GM23248 (cell line): Measurements from ENCODE around the gene MOK. TPM values are rescaled to one million over a fixed set of nuclear protein-coding genes. Genes with fewer than 3 reads are reported as not detected.

Experiments
- DNase-seq: peaks from one replicate; pipeline ENCODE4 v3.0.0-alpha.2; 2015
- H2AFZ ChIP-seq: fragments of 200-600 bp; sonication (generic); 2 replicates; pipeline ENCODE4 v1.6.1; 2016; ENCODE audit warnings: antibody characterized with exemption
- H3F3A ChIP-seq: fragments of 200-600 bp; sonication (generic); 2 replicates; pipeline ENCODE4 v1.6.1; 2016; ENCODE audit warnings: mild to moderate bottlenecking, antibody characterized with exemption, mixed run types; ENCODE audit not compliant: insufficient read depth
- H3K27ac ChIP-seq: fragments of 200-600 bp; sonication (generic); 2 replicates; pipeline ENCODE4 v1.5.1; 2016; ENCODE audit warnings: mild to moderate bottlenecking
- H3K27me3 ChIP-seq: fragments of 200-600 bp; sonication (generic); replicated peaks from 2 replicates; pipeline ENCODE4 v1.6.1; 2016; ENCODE audit warnings: mild to moderate bottlenecking; ENCODE audit not compliant: insufficient read depth
- H3K36me3 ChIP-seq: fragments of 200-600 bp; sonication (generic); 2 replicates; pipeline ENCODE4 v1.6.1; 2016; ENCODE audit warnings: low read depth, mild to moderate bottlenecking
- H3K4me1 ChIP-seq: fragments of 200-600 bp; sonication (generic); 2 replicates; pipeline ENCODE4 v1.6.1; 2016; ENCODE audit warnings: mild to moderate bottlenecking; ENCODE audit not compliant: insufficient read depth
- H3K4me2 ChIP-seq: fragments of 200-600 bp; sonication (generic); one replicate; pipeline ENCODE4 v1.6.1; 2016; ENCODE audit warnings: mild to moderate bottlenecking; ENCODE audit not compliant: unreplicated experiment
- H3K4me3 ChIP-seq: fragments of 200-600 bp; sonication (generic); 2 replicates; pipeline ENCODE4 v1.5.1; 2016; ENCODE audit warnings: mild to moderate bottlenecking
- H3K79me2 ChIP-seq: fragments of 200-600 bp; sonication (generic); 2 replicates; pipeline ENCODE4 v1.6.1; 2016; ENCODE audit warnings: mild to moderate bottlenecking; ENCODE audit not compliant: insufficient read depth
- H3K9ac ChIP-seq: fragments of 200-600 bp; sonication (generic); 2 replicates; pipeline ENCODE4 v1.6.1; 2016; ENCODE audit warnings: mild to moderate bottlenecking
- H3K9me2 ChIP-seq: fragments of 200-600 bp; sonication (generic); 2 replicates; pipeline ENCODE4 v1.6.1; 2016; ENCODE audit warnings: mixed run types, mild to moderate bottlenecking, moderate library complexity; ENCODE audit not compliant: insufficient read depth
- H3K9me3 ChIP-seq: fragments of 200-600 bp; sonication (generic); one replicate; pipeline ENCODE4 v1.6.1; 2017; ENCODE audit warnings: low read depth
- H4K20me1 ChIP-seq: fragments of 200-600 bp; sonication (generic); 2 replicates; pipeline ENCODE4 v1.6.0; 2016; ENCODE audit not compliant: insufficient read depth
- EZH2 ChIP-seq: fragments of 200-600 bp; sonication (generic); IDR thresholded peaks from 2 replicates; pipeline ENCODE4 v1.6.1; 2018; ENCODE audit warnings: antibody characterized with exemption, mild to moderate bottlenecking; ENCODE audit not compliant: insufficient read depth, poor library complexity, severe bottlenecking
- EZH2phosphoT487 ChIP-seq: fragments of 200-600 bp; sonication (generic); IDR thresholded peaks from 2 replicates; pipeline ENCODE4 v1.6.1; 2018; ENCODE audit warnings: antibody characterized with exemption, moderate library complexity, mild to moderate bottlenecking, low read depth; ENCODE audit not compliant: insufficient read depth
- WGBS, 2 experiments: methylation state at CpG; one replicate each; pipeline ENCODE4 v1.1.6; 2015 to 2017; ENCODE audit warnings: low lambda C conversion rate in 2 of 2, low coverage in 1 of 2; ENCODE audit errors: missing lambda C conversion rate in 2 of 2; 5-methylcytosine and 5-hydroxymethylcytosine counted together
- in situ Hi-C: fragments of 300-500 bp; cut with MboI; formaldehyde crosslinking; loops from 2 replicates; pipeline ENCODE4 v1.15.0; 2020
- polyA plus RNA-seq: library from polyadenylated mRNA; unstranded; fragments of >200 nt; fragmentation: Nextera tagmentation; extraction: Ambion mirVana; gene quantifications from 2 replicates; pipeline ENCODE4 v1.2.1, GENCODE V29; 2016
- total RNA-seq: library from RNA; depleted of rRNA; stranded (reverse); fragments of >200 nt; shearing (Covaris generic); gene quantifications from 2 replicates; pipeline ENCODE4 v1.2.3, GENCODE V29; 2014

Gene MOK
- total and polyA plus RNA-seq, 2 experiments from 2014 or later = 34.9 to 67.9 TPM

DNA sequence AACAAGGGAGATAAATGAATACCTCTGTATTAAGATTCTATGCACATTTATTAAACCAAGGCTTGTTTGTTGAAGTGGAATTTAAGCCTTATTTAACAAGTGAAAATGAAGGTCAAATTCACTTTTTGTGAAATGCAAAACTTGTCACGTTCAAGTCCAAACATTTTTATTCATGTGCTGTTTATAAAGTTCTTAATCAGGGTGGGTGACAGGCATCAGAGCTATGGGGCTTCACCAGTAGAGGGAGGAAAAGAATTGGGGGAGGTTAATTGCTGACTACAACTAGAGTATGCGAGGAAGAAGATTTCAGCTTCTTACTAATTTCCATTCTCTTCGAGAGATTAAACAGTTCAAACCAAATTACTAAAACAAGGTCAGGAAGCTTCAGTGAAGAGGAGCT, 9.7 kb downstream of the MOK start:
- Histone ChIP-seq H3K9me2 (no peaks in the 10 kb centered on the region), H3K27ac (peak overlapping the region; percentile 39), H3K4me2 (peak overlapping the region; percentile 40), H3F3A (peaks cover 18% of the 10 kb centered on the region; the same call in 1 of the 2 replicates), H3K4me3 (0 out of 2 replicates have a peak overlapping the region, but pooled peaks have one; percentile 6), H3K9ac (peak overlapping the region; percentile 38; the same call in 1 of the 2 replicates), H3K79me2 (peaks cover 100% of the 10 kb centered on the region), H3K9me3 (no peaks in the 10 kb centered on the region), H3K36me3 (no peaks in the 10 kb centered on the region), H3K4me1 (peaks cover 14% of the 10 kb centered on the region), H2AFZ (peak overlapping the region; percentile 16; the same call in 1 of the 2 replicates), H3K27me3 (no peaks in the 10 kb centered on the region), H4K20me1 (no peaks in the 10 kb centered on the region)
- WGBS, 2 experiments = 41 to 51% methylated on average over 3 of the region's 3 CpGs
- in situ Hi-C loops = no loop called here
- peak; percentile 51 for DNase-seq
- TF ChIP-seq EZH2phosphoT487 (no peak), EZH2 (no peak)

DNA sequence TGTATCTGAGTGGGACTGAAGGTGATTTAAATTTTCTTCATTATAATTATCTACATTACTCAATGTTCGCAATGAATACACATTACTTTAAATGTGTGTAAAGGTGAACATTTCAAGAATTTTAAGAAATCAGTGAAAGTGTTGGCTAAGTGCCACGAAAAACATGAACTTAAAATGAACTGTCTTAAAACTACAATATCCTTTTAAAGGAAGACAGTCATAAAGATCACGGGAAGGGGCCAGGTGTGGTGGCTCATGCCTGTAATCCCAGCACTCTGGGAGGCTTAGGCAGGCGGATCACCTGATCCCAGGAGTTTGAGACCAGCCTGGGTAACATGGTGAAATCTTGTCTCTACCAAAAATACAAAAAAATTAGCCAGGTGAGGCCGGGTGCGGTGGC, 11.2 kb downstream of the MOK start:
- no peaks in the 10 kb centered on the region; the same call in 1 of the 2 replicates for H3K36me3 ChIP-seq
- no peak overlapping the region for H3K4me2 ChIP-seq
- H3K79me2 ChIP-seq = peaks cover 100% of the 10 kb centered on the region
- DNase-seq = peak; percentile 26
- H3K9ac ChIP-seq = no peak overlapping the region
- no peaks in the 10 kb centered on the region for H3K27me3 ChIP-seq
- H3K4me3 ChIP-seq = no peak overlapping the region
- peaks cover 14% of the 10 kb centered on the region for H3K4me1 ChIP-seq
- peaks cover 18% of the 10 kb centered on the region; the same call in 1 of the 2 replicates for H3F3A ChIP-seq
- in situ Hi-C loops = no loop called here
- WGBS, 2 experiments = 89 to 90% methylated on average over 6 of the region's 6 CpGs
- H4K20me1 ChIP-seq = no peaks in the 10 kb centered on the region
- no peaks in the 10 kb centered on the region for H3K9me3 ChIP-seq
- TF ChIP-seq EZH2phosphoT487 = no peak
- no peak for TF ChIP-seq EZH2
- H2AFZ ChIP-seq = no peak overlapping the region
- no peak overlapping the region for H3K27ac ChIP-seq
- no peaks in the 10 kb centered on the region for H3K9me2 ChIP-seq

DNA sequence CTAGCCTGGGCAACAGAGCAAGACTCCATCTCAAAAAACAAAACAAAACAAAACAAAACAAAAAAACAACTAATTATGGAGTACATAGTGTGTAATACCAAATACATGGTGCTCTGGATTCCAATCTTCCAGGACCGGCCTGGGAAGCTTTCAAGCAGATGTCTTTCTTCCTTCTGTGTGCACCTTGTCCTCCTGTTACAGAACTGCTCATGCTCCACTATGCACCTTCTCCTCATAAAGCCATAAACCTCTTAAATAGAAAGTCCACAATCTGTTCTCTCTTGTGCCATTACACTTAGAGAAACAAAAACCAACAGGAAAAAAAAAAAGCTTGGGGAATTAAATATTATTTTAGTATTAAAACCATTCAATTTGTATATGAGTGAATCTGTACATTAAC, 12.5 kb downstream of the MOK start:
- no peaks in the 10 kb centered on the region for H4K20me1 ChIP-seq
- no peak overlapping the region for H3K9ac ChIP-seq
- in situ Hi-C loops = no loop called here
- H3K36me3 ChIP-seq = peaks cover 8% of the 10 kb centered on the region
- peaks cover 18% of the 10 kb centered on the region; the same call in 1 of the 2 replicates for H3F3A ChIP-seq
- no peak overlapping the region for H3K4me2 ChIP-seq
- no peak overlapping the region for H3K4me3 ChIP-seq
- H3K27me3 ChIP-seq = no peaks in the 10 kb centered on the region
- peaks cover 98% of the 10 kb centered on the region for H3K79me2 ChIP-seq
- no peak overlapping the region for H2AFZ ChIP-seq
- no peak overlapping the region for H3K27ac ChIP-seq
- no peaks in the 10 kb centered on the region for H3K9me2 ChIP-seq
- WGBS, 2 experiments = 90 to 95% methylated on average over 1 of the region's 1 CpG
- no peaks in the 10 kb centered on the region for H3K9me3 ChIP-seq
- DNase-seq = no peak
- peaks cover 14% of the 10 kb centered on the region for H3K4me1 ChIP-seq
- no peak for TF ChIP-seq EZH2phosphoT487
- no peak for TF ChIP-seq EZH2

DNA sequence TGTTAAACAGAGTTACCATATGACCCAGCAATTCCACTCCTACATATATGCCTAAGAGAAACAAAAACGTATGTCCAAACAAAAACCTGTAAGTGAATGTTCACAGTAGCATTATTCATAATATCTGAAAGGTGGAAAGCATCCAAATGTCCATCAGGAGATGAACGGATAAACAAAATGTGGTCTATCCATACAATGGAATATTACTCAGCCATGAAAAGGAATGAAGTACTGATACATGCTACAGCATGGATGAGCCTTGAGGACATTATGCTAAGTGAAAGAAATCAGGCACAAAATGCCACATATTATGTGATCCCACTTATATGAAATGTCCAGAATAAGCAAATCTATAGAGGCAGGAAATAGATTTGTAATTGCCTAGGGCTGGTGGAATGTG, 16.8 kb downstream of the MOK start:
- WGBS, 2 experiments = 98% methylated on average over 2 of the region's 2 CpGs
- no peaks in the 10 kb centered on the region for H4K20me1 ChIP-seq
- H3K9me3 ChIP-seq = no peaks in the 10 kb centered on the region
- no peaks in the 10 kb centered on the region for H3K27me3 ChIP-seq
- H3F3A ChIP-seq = no peaks in the 10 kb centered on the region
- no peak overlapping the region for H3K4me3 ChIP-seq
- no peak overlapping the region for H3K9ac ChIP-seq
- peaks cover 94% of the 10 kb centered on the region for H3K79me2 ChIP-seq
- DNase-seq = no peak
- peaks cover 8% of the 10 kb centered on the region for H3K36me3 ChIP-seq
- H3K4me2 ChIP-seq = no peak overlapping the region
- no peak for TF ChIP-seq EZH2phosphoT487
- TF ChIP-seq EZH2 = no peak
- in situ Hi-C loops = no loop called here
- H3K27ac ChIP-seq = no peak overlapping the region
- no peaks in the 10 kb centered on the region for H3K9me2 ChIP-seq
- peaks cover 10% of the 10 kb centered on the region for H3K4me1 ChIP-seq
- H2AFZ ChIP-seq = no peak overlapping the region

DNA sequence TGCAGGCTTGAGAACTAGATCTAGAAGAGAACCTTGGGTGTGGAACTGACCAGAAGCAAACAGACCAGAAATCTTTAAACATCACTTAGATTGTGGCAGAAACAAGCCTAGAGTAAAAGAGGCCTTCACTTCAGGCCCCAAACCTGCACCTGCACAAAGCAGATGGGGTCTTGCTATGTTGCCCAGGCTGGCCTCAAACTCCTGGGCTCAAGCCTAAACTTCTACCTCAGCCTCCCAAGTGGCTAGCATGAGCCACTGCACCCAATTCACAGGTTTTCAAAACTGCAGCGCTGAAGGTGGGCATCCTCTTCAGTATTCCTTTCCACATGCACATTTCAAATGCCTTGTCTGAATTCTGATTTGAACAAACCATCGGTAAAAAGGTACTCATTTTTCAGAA, 19.9 kb downstream of the MOK start:
- H3K9me3 ChIP-seq = no peaks in the 10 kb centered on the region
- H3K36me3 ChIP-seq = peaks cover 16% of the 10 kb centered on the region
- H2AFZ ChIP-seq = no peak overlapping the region
- peaks cover 31% of the 10 kb centered on the region for H3K4me1 ChIP-seq
- H3K9ac ChIP-seq = no peak overlapping the region
- H3K4me3 ChIP-seq = no peak overlapping the region
- H3F3A ChIP-seq = peaks cover 19% of the 10 kb centered on the region
- H3K27ac ChIP-seq = no peak overlapping the region
- TF ChIP-seq EZH2 (no peak), EZH2phosphoT487 (no peak)
- H4K20me1 ChIP-seq = no peaks in the 10 kb centered on the region
- H3K4me2 ChIP-seq = no peak overlapping the region
- in situ Hi-C loops = no loop called here
- no peaks in the 10 kb centered on the region for H3K27me3 ChIP-seq
- no peak for DNase-seq
- H3K79me2 ChIP-seq = peaks cover 73% of the 10 kb centered on the region
- 99 to 100% methylated on average over 2 of the region's 2 CpGs for WGBS, 2 experiments
- H3K9me2 ChIP-seq = no peaks in the 10 kb centered on the region
